ENCODE measurements around the gene OLIG2. TPM values are rescaled to one million over a fixed set of nuclear protein-coding genes. Genes with fewer than 3 reads are reported as not detected.

Gene OLIG2
- total RNA-seq, 1 donor from 2014 or later: 2.5 TPM

DNA sequence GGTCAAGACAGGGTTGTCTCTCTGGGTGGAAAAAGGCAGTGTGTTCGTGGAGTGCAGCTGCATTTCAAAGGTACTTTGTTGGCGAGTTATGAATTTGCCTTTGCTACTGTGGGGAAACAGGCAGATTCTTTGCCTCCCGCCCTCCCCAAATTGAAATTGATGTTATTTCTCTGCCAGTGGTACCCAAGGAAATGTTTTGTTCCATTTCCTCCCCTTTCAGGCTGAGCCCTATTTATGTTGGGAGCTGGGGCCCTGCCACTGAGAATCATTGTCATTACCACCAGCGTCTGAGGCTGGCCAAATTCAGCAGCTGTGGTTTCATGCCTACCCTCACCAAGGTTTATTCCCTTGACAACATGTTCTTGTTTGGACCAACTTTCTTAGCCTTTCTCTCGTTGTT, 48.5 kb upstream of the OLIG2 start:
- H3K27me3 Mint-ChIP-seq (ENCODE audit: low read depth, unreplicated experiment): peaks cover 40% of the 10 kb centered on the region
- Histone ChIP-seq H3K9ac (ENCODE audit: low read length) (no peak overlapping the region), H3K27ac (ENCODE audit: low read depth, low read length) (no peak overlapping the region), H3K79me2 (ENCODE audit: insufficient read depth, low read length) (no peaks in the 10 kb centered on the region), H3K4me3 (ENCODE audit: insufficient read depth, low read depth, low read length) (no peak overlapping the region), H3K4me2 (ENCODE audit: low read length) (no peak overlapping the region), H2AFZ (ENCODE audit: low read depth, low read length) (no peak overlapping the region), H3K36me3 (ENCODE audit: insufficient read depth, low read length) (no peaks in the 10 kb centered on the region), H3K4me1 (ENCODE audit: insufficient read depth, low read length) (no peaks in the 10 kb centered on the region), H3K27me3 (ENCODE audit: insufficient read depth, low read length) (peaks cover 33% of the 10 kb centered on the region), H4K20me1 (ENCODE audit: insufficient read depth, low read length) (no peaks in the 10 kb centered on the region), H3K9me3 (ENCODE audit: insufficient read depth, low read depth, low read length) (no peaks in the 10 kb centered on the region)
- DNase-seq (ENCODE audit: low read depth): no peak
- no peak for FAIRE-seq
- H3K9me3 Mint-ChIP-seq (ENCODE audit: unreplicated experiment): peaks cover 4% of the 10 kb centered on the region
- H3K4me1 Mint-ChIP-seq (ENCODE audit: low read depth, unreplicated experiment): no peaks in the 10 kb centered on the region
- H3K27ac Mint-ChIP-seq (ENCODE audit: unreplicated experiment): no peak overlapping the region
- no peak overlapping the region for H3K4me3 Mint-ChIP-seq (ENCODE audit: unreplicated experiment)
- TF ChIP-seq, protein P1, sequence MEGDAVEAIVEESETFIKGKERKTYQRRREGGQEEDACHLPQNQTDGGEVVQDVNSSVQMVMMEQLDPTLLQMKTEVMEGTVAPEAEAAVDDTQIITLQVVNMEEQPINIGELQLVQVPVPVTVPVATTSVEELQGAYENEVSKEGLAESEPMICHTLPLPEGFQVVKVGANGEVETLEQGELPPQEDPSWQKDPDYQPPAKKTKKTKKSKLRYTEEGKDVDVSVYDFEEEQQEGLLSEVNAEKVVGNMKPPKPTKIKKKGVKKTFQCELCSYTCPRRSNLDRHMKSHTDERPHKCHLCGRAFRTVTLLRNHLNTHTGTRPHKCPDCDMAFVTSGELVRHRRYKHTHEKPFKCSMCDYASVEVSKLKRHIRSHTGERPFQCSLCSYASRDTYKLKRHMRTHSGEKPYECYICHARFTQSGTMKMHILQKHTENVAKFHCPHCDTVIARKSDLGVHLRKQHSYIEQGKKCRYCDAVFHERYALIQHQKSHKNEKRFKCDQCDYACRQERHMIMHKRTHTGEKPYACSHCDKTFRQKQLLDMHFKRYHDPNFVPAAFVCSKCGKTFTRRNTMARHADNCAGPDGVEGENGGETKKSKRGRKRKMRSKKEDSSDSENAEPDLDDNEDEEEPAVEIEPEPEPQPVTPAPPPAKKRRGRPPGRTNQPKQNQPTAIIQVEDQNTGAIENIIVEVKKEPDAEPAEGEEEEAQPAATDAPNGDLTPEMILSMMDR (IDR thresholded peaks at IDR 0.05; ENCODE audit: insufficient read depth, low read depth, low read length): no peak
- TF ChIP-seq EZH2 (IDR thresholded peaks at IDR 0.05; ENCODE audit: insufficient read depth, low read length): no peak
- no peaks in the 10 kb centered on the region for H3K36me3 Mint-ChIP-seq (ENCODE audit: low read depth, unreplicated experiment)

DNA sequence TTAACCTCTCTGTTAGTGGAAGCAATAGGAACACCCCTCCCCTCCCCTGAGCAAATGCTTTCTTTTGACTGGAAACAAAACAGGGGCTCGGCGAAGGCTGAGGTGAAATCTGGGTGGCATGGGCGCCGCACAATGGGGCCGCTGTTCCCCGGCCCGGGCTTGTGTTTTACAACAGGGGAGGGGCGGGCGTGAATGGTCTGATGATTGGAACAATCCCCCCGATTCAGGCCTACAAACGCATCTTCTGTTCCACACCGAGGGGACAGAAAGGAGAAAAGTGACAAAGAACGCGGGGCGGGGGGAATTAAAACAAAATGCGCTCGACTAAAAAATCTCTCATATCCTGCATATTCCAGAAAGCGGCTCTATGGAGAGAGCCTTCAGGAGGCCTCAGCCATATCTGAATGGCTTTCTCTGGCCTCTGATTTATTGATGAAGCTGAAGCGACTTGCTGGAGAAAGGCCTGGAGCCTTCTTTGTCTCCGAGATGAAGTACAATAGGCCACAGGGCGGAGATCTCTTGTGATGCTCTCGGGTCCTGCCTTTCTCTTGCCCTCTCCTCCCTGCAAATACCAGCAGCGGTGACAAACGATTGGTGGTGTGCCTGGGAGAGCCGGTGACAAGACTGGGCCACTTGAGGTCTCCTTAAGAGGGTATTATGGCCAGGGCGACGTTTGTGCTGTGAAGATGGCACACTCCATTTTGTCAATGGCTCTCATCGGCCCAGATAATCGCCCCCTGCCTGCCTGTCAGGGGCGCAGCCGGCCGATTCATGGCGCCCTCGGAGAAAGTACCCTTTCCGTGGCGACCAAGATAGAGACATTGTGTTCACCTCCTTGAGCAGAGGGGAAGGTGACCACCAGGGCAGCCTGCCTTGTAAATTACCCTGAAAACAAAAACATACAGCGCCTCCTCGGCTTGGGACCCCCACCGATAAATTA, 47.1 kb upstream of the OLIG2 start:
- no peaks in the 10 kb centered on the region for H3K36me3 Mint-ChIP-seq (ENCODE audit: low read depth, unreplicated experiment)
- no peaks in the 10 kb centered on the region for H3K9me3 ChIP-seq (ENCODE audit: insufficient read depth, low read depth, low read length)
- no peaks in the 10 kb centered on the region for H3K4me1 Mint-ChIP-seq (ENCODE audit: low read depth, unreplicated experiment)
- no peak overlapping the region for H3K4me3 ChIP-seq (ENCODE audit: insufficient read depth, low read depth, low read length)
- H4K20me1 ChIP-seq (ENCODE audit: insufficient read depth, low read length): no peaks in the 10 kb centered on the region
- peaks cover 33% of the 10 kb centered on the region for H3K27me3 ChIP-seq (ENCODE audit: insufficient read depth, low read length)
- peaks cover 40% of the 10 kb centered on the region for H3K27me3 Mint-ChIP-seq (ENCODE audit: low read depth, unreplicated experiment)
- H3K27ac ChIP-seq (ENCODE audit: low read depth, low read length): no peak overlapping the region
- H3K9me3 Mint-ChIP-seq (ENCODE audit: unreplicated experiment): peaks cover 4% of the 10 kb centered on the region
- TF ChIP-seq, protein P1 (IDR thresholded peaks at IDR 0.05; ENCODE audit: insufficient read depth, low read depth, low read length): no peak
- TF ChIP-seq EZH2 (IDR thresholded peaks at IDR 0.05; ENCODE audit: insufficient read depth, low read length): no peak
- no peak overlapping the region for H3K4me3 Mint-ChIP-seq (ENCODE audit: unreplicated experiment)
- H3K36me3 ChIP-seq (ENCODE audit: insufficient read depth, low read length): no peaks in the 10 kb centered on the region
- no peak overlapping the region for H2AFZ ChIP-seq (ENCODE audit: low read depth, low read length)
- FAIRE-seq (no peak), DNase-seq (ENCODE audit: low read depth) (no peak)
- no peaks in the 10 kb centered on the region for H3K79me2 ChIP-seq (ENCODE audit: insufficient read depth, low read length)
- no peak overlapping the region for H3K27ac Mint-ChIP-seq (ENCODE audit: unreplicated experiment)
- H3K9ac ChIP-seq (ENCODE audit: low read length): no peak overlapping the region
- no peaks in the 10 kb centered on the region for H3K4me1 ChIP-seq (ENCODE audit: insufficient read depth, low read length)
- no peak overlapping the region for H3K4me2 ChIP-seq (ENCODE audit: low read length)
